ENCODE measurements around the gene SHE. TPM values are rescaled to one million over a fixed set of nuclear protein-coding genes. Genes with fewer than 3 reads are reported as not detected.

SHE gene
- total and polyA plus RNA-seq, 2 of the 8 experiments (the other 6 are each of a cell fraction or from before 2014, with no cell fraction given): 0.44 to 0.45 TPM

- Histone ChIP-seq H3K23me2 (ENCODE audit: low read depth, low read length) (no peaks in the 10 kb centered on the region), H3K14ac (ENCODE audit: insufficient read length) (no peak overlapping the region), H3K18ac (ENCODE audit: extremely low read depth, low read length) (no peak overlapping the region), H4K8ac (ENCODE audit: extremely low read depth, insufficient read depth, low read length) (no peak overlapping the region), H4K91ac (replicated peaks; ENCODE audit: insufficient read length, low read length) (no peak overlapping the region), H3K9me3 (ENCODE audit: insufficient read depth in 2 of 2, low read depth in 1 of 2, low read length in 1 of 2) (no peaks in the 10 kb centered on the region), H3K36me3 (ENCODE audit: control insufficient read depth in 2 of 4, insufficient read depth in 4 of 4, low read length in 3 of 4) (no peaks in the 10 kb centered on the region), H3K79me1 (ENCODE audit: low read depth, low read length) (no peaks in the 10 kb centered on the region), H3K79me2 (ENCODE audit: control insufficient read depth in 1 of 2, insufficient read depth in 2 of 2, low read length in 2 of 2) (no peaks in the 10 kb centered on the region), H3K56ac (replicated peaks; ENCODE audit: insufficient read length, low read depth, low read length) (no peak overlapping the region), H3K27me3 (replicated peaks in 1 of 4; ENCODE audit: control insufficient read depth in 3 of 4, extremely low read depth in 1 of 4, insufficient read depth in 3 of 4, low read length in 3 of 4) (no peaks in the 10 kb centered on the region), H4K20me1 (replicated peaks in 1 of 2; ENCODE audit: control insufficient read depth in 1 of 2, insufficient read depth in 2 of 2, low read length in 2 of 2) (no peaks in the 10 kb centered on the region), H2BK120ac (replicated peaks; ENCODE audit: low read depth, low read length) (no peak overlapping the region), H2BK5ac (ENCODE audit: low read depth, low read length) (no peak overlapping the region), H3K4ac (replicated peaks; ENCODE audit: insufficient read length, low read depth, low read length) (no peak overlapping the region), H2BK15ac (ENCODE audit: low read length) (no peak overlapping the region), H3K27ac (ENCODE audit: low read depth, low read length) (no peak overlapping the region), H3K9ac (replicated peaks in 1 of 4; ENCODE audit: extremely low read depth in 1 of 4, low read depth in 3 of 4, low read length in 3 of 4) (no peak overlapping the region), H3K23ac (ENCODE audit: insufficient read length) (no peak overlapping the region), H2BK20ac (ENCODE audit: low read length) (no peak overlapping the region), H2BK12ac (ENCODE audit: low read depth, low read length) (no peak overlapping the region), H3K4me3 (ENCODE audit: extremely low read depth in 1 of 4, insufficient read depth in 2 of 4, low read depth in 3 of 4, low read length in 4 of 4) (no peak overlapping the region), H4K5ac (ENCODE audit: insufficient read length, low read depth, low read length) (no peak overlapping the region), H2AFZ (ENCODE audit: low read length) (no peak overlapping the region), H2AK5ac (ENCODE audit: low read depth, low read length) (no peak overlapping the region), H3K4me1 (replicated peaks in 1 of 4; ENCODE audit: control insufficient read depth in 3 of 4, insufficient read depth in 4 of 4, low read length in 3 of 4) (0 out of 7 replicates have a peak, but pooled peaks cover 0 to 1% (median 0%) of the 10 kb centered on the region in 4 experiments), H3K4me2 (ENCODE audit: insufficient read depth in 1 of 2, low read depth in 2 of 2, low read length in 2 of 2) (no peak overlapping the region)
- CTCF ChIA-PET (ENCODE audit: partially characterized antibody): interaction anchor here (1.0 to 1.2 kb wide), 3 partner anchors 21 to 119 kb away, joined by 3 to 10 read pairs (median 3); no protein-coding TSS in a partner anchor
- TF ChIP-seq CEBPB (IDR thresholded peaks at IDR 0.05; ENCODE audit: low read depth, low read length): no peak
- POLR2A ChIA-PET (ENCODE audit: partially characterized antibody): interaction anchor here (0.9 kb wide), 1 partner anchor 107 kb away, joined by 3 read pairs; no protein-coding TSS in a partner anchor
- DNase-seq (ENCODE audit: low read depth in 1 of 2, low spot score in 2 of 2) (no peak), FAIRE-seq (no peak)
These were observed 43.1 kb downstream of the SHE start for GRCh38 chr1:154459080-154459479.

Measured in H1 (cell line).